ENCODE data around the gene VANGL2. TPM values are rescaled to one million over a fixed set of nuclear protein-coding genes. Genes with fewer than 3 reads are reported as not detected.
A peak's percentile ranks its signal among the peaks of the same experiment; 100 is the strongest.

VANGL2 gene
- total RNA-seq, 4 donors from 2014 or later, result 0.20 to 3.7 (median 2.7) TPM

- in situ Hi-C loops (cut with MboI; ENCODE audit: low pct_ligation_motif_present in 1 of 4, low pct_unique_long_range_greater_than_20kb in 1 of 4, low sequenced_read_pairs in 3 of 4), result loop anchor here in 2 of 4 donors (10.0 to 25.0 kb wide), 2 partner anchors 106 to 173 kb away; no protein-coding TSS in a partner anchor
- Histone ChIP-seq H3K4me1 (peaks cover 0 to 7% (median 0%) of the 10 kb centered on the region in 4 donors), H3K27me3 (no peaks in the 10 kb centered on the region), H3K36me3 (no peaks in the 10 kb centered on the region), H3K9me3 (no peaks in the 10 kb centered on the region), H3K4me3 (no peak overlapping the region), H3K27ac (peak overlapping the region in 1 of 4 donors; percentile 53)
- no peak for DNase-seq
- intact Hi-C loops (cut with DNase I; ENCODE audit: low total_unique reads), result no loop called here
- WGBS, 2 donors (ENCODE audit: low coverage in 1 of 2), result 89% methylated on average over 2 of the region's 2 CpGs; no CpG with 5 or more reads in 1 of the 2 donors
- TF ChIP-seq POLR2AphosphoS5 (IDR thresholded peaks at IDR 0.05) (no peak), EP300 (IDR thresholded peaks at IDR 0.05; ENCODE audit: low read depth) (no peak), CTCF (IDR thresholded peaks at IDR 0.05) (no peak), POLR2A (IDR thresholded peaks at IDR 0.05) (no peak)
These were observed 38.6 kb downstream of the VANGL2 start for GRCh38 chr1:160438935-160439334.

- Histone ChIP-seq H3K4me3 (no peak overlapping the region), H3K9me3 (no peaks in the 10 kb centered on the region), H3K4me1 (peaks cover 0 to 7% (median 0%) of the 10 kb centered on the region in 4 donors), H3K27me3 (no peaks in the 10 kb centered on the region), H3K27ac (no peak overlapping the region), H3K36me3 (no peaks in the 10 kb centered on the region)
- intact Hi-C loops (cut with DNase I; ENCODE audit: low total_unique reads), result no loop called here
- DNase-seq, result no peak
- TF ChIP-seq CTCF (IDR thresholded peaks at IDR 0.05) (no peak), POLR2AphosphoS5 (IDR thresholded peaks at IDR 0.05) (no peak), EP300 (IDR thresholded peaks at IDR 0.05; ENCODE audit: low read depth) (no peak)
- in situ Hi-C loops (cut with MboI; ENCODE audit: low pct_ligation_motif_present in 1 of 4, low pct_unique_long_range_greater_than_20kb in 1 of 4, low sequenced_read_pairs in 3 of 4), result loop anchor here in 2 of 4 donors (10.0 to 25.0 kb wide), 2 partner anchors 105 to 173 kb away; no protein-coding TSS in a partner anchor
- WGBS, 2 donors (ENCODE audit: low coverage in 1 of 2), result 74 to 78% methylated on average over 2 of the region's 2 CpGs
These were observed 39.4 kb downstream of the VANGL2 start for GRCh38 chr1:160439718-160440117.

- no peak for DNase-seq
- intact Hi-C loops (cut with DNase I; ENCODE audit: low total_unique reads), result no loop called here
- Histone ChIP-seq H3K4me3 (no peak overlapping the region), H3K27ac (no peak overlapping the region), H3K9me3 (no peaks in the 10 kb centered on the region), H3K4me1 (peaks cover 0 to 12% (median 3%) of the 10 kb centered on the region in 4 donors), H3K27me3 (no peaks in the 10 kb centered on the region), H3K36me3 (no peaks in the 10 kb centered on the region)
- in situ Hi-C loops (cut with MboI; ENCODE audit: low pct_ligation_motif_present in 1 of 4, low pct_unique_long_range_greater_than_20kb in 1 of 4, low sequenced_read_pairs in 3 of 4), result loop anchor here in 1 of 4 donors (25.0 kb wide), 1 partner anchor 165 kb away; no protein-coding TSS in a partner anchor
- WGBS, 2 donors (ENCODE audit: low coverage in 1 of 2), result 23 to 39% methylated on average over 8 of the region's 8 CpGs
- TF ChIP-seq EP300 (IDR thresholded peaks at IDR 0.05; ENCODE audit: low read depth) (no peak), POLR2AphosphoS5 (IDR thresholded peaks at IDR 0.05) (no peak), POLR2A (IDR thresholded peaks at IDR 0.05) (no peak), CTCF (IDR thresholded peaks at IDR 0.05) (no peak)
These were observed 46.7 kb downstream of the VANGL2 start for GRCh38 chr1:160446945-160447600.

GRCh38 chr1:160449494-160449893 lies 49.1 kb downstream of the VANGL2 start:
- H3K9me3 ChIP-seq, result no peaks in the 10 kb centered on the region
- intact Hi-C loops (cut with DNase I; ENCODE audit: low total_unique reads) (no loop called here), in situ Hi-C loops (cut with MboI; ENCODE audit: low pct_ligation_motif_present in 1 of 4, low pct_unique_long_range_greater_than_20kb in 1 of 4, low sequenced_read_pairs in 3 of 4) (loop anchor here in 1 of 4 donors (25.0 kb wide), 1 partner anchor 163 kb away; no protein-coding TSS in a partner anchor)
- WGBS, 2 donors (ENCODE audit: low coverage in 1 of 2), result 91 to 96% methylated on average over 2 of the region's 2 CpGs
- TF ChIP-seq POLR2A (IDR thresholded peaks at IDR 0.05) (no peak), POLR2AphosphoS5 (IDR thresholded peaks at IDR 0.05) (no peak), CTCF (IDR thresholded peaks at IDR 0.05) (no peak), EP300 (IDR thresholded peaks at IDR 0.05; ENCODE audit: low read depth) (no peak)
- H3K36me3 ChIP-seq, result no peaks in the 10 kb centered on the region
- no peaks in the 10 kb centered on the region for H3K27me3 ChIP-seq
- no peak overlapping the region for H3K27ac ChIP-seq
- no peak overlapping the region for H3K4me3 ChIP-seq
- peaks cover 0 to 12% (median 3%) of the 10 kb centered on the region in 4 donors for H3K4me1 ChIP-seq
- no peak for DNase-seq

Measured in transverse colon (tissue), 4 donors.